Small intestine (tissue), 7 donors: ENCODE data around the gene DCC. TPM values are rescaled to one million over a fixed set of nuclear protein-coding genes. Genes with fewer than 3 reads are reported as not detected.
"Not testable (repeated sequence)": the region's sequence is repeated elsewhere in the genome, so short reads cannot be mapped to it uniquely, and the experiment has no call there.

Source experiments
- DNase-seq, 2 donors: peaks; one replicate each; pipeline versions ENCODE4 v3.0.0 to v3.0.0-alpha.2; 2013
- FAIRE-seq: peaks from 2 replicates; lab custom pipeline; 2012; peaks lifted over from hg19 to GRCh38; lab: Jason Lieb, UNC
- H3K27ac ChIP-seq, 3 donors: one replicate each; pipeline ENCODE4 v1.5.1; 2013; ENCODE audit warnings: low read length in 2 of 3, mild to moderate bottlenecking in 2 of 3, control low read depth in 1 of 3, inconsistent platforms in 1 of 3, low read depth in 1 of 3, moderate library complexity in 1 of 3
- H3K27me3 ChIP-seq, 3 donors: one replicate each; pipeline ENCODE4 v1.6.1; 2013; ENCODE audit warnings: low read length in 3 of 3, inconsistent platforms in 1 of 3; ENCODE audit not compliant: control insufficient read depth in 3 of 3, insufficient read depth in 3 of 3
- H3K36me3 ChIP-seq, 3 donors: one replicate each; pipeline ENCODE4 v1.6.1; 2013; ENCODE audit warnings: low read length in 3 of 3, inconsistent platforms in 1 of 3, low read depth in 1 of 3, mild to moderate bottlenecking in 1 of 3, moderate library complexity in 1 of 3; ENCODE audit not compliant: control insufficient read depth in 3 of 3, insufficient read depth in 2 of 3
- H3K4me1 ChIP-seq, 3 donors: one replicate each; pipeline ENCODE4 v1.6.1; 2013; ENCODE audit warnings: low read length in 2 of 3, inconsistent platforms in 1 of 3, low read depth in 1 of 3, mild to moderate bottlenecking in 1 of 3, moderate library complexity in 1 of 3; ENCODE audit not compliant: control insufficient read depth in 3 of 3, insufficient read depth in 2 of 3
- H3K4me3 ChIP-seq, 3 donors: one replicate each; pipeline ENCODE4 v1.5.1; 2013; ENCODE audit warnings: low read length in 3 of 3, control low read depth in 1 of 3, inconsistent platforms in 1 of 3, low read depth in 1 of 3, mild to moderate bottlenecking in 1 of 3, moderate library complexity in 1 of 3
- H3K9me3 ChIP-seq, 2 donors: one replicate each; pipeline ENCODE4 v1.6.1; 2013; ENCODE audit warnings: low read depth in 1 of 2, low read length in 1 of 2; ENCODE audit not compliant: control insufficient read depth in 2 of 2, insufficient read depth in 1 of 2
- WGBS, 3 donors: extraction: QIAGEN DNeasy Blood & Tissue Kit; methylation state at CpG; one replicate each; pipeline ENCODE4 v1.1.7; 2013; 5-methylcytosine and 5-hydroxymethylcytosine counted together
- polyA plus RNA-seq, 4 donors: library from polyadenylated mRNA; stranded (reverse) in 3 of 4; unstranded in 1 of 4; fragments of 200-250 nt in 3 of 4; fragments of 120-200 nt in 1 of 4; gene quantifications; one replicate each; pipeline versions ENCODE4 v1.2.1 to v1.2.3, GENCODE V29; 2013
- donor health status: healthy with polysubstance abuse.
- donor health status: control.
- donor health status: control.
- donor health status: Bipolar disorder and iron deficiency.
- donor health status: healthy.

The DCC gene
- polyA plus RNA-seq, 4 donors = 0.03 to 0.30 TPM; not detected in 2

DNA sequence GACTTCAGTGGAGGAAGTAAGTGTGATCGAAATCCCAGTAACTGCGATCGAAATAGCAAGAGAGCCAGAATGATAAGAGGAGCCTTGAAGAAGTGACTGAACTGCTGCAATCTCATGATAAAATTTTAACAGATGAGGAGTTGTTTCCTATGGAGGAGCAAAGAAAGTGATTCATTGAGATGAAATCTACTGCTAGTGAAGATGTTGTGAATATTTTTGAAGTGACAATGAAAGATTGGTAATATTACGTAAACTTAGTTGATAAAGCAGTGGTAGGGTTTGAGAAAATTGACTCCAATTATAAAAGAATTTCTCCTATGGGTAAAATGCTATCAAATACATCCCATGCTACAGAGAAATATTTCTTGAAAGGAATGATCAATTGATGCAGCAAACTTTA, 1103.8 kb downstream of the DCC start:
- H3K27ac ChIP-seq = no peak overlapping the region
- H3K4me3 ChIP-seq = no peak overlapping the region
- no peaks in the 10 kb centered on the region for H3K4me1 ChIP-seq
- 94% methylated on average over 4 of the region's 4 CpGs for WGBS, 3 donors
- no peaks in the 10 kb centered on the region for H3K9me3 ChIP-seq
- FAIRE-seq (no peak), DNase-seq (no peak)
- H3K27me3 ChIP-seq = no peaks in the 10 kb centered on the region
- no peaks in the 10 kb centered on the region for H3K36me3 ChIP-seq

DNA sequence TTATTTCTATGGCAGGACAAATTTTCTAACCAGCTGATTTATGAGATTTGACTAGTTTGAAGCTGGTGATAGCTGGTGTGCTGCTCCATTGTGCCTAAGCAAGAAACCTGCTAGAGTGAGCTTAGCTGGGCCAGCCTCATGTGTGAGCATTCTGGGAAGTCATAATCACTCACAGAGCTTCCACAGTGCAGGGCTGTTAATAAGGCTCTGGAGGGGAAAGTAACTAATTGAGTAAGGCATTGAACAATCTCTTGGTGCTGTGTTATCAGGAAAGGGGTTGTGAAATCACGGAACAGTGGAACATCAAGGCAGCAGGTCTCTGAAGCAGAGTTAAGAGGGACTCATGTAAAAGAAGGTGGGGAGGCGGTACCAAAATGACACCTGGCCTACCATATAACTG, 1111.9 kb downstream of the DCC start:
- no peak overlapping the region for H3K4me3 ChIP-seq
- H3K9me3 ChIP-seq = no peaks in the 10 kb centered on the region
- no peaks in the 10 kb centered on the region for H3K27me3 ChIP-seq
- no peaks in the 10 kb centered on the region for H3K4me1 ChIP-seq
- no peaks in the 10 kb centered on the region for H3K36me3 ChIP-seq
- 25 to 53% (median 34%) methylated on average over 2 of the region's 2 CpGs for WGBS, 3 donors
- no peak overlapping the region for H3K27ac ChIP-seq
- no peak for DNase-seq
- no peak for FAIRE-seq

DNA sequence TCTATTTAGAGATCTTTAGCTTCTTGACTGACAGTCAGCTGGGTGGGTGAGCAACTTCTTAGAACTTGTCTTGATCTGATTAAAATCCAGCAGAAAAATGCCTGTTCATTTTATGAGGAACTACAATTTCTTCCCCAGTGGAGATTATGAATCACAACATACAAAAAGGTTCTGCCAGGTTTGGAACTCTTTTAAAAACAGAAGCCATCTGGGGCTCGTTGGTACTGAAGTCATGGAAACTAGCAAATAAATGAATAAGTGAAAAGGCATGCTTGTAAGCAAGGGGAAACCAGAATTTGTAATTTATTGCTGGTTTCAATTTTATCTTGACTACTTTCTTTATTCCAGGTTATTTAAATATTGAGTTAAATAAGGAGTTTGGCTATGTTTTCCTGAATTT, 1117.1 kb downstream of the DCC start:
- H3K36me3 ChIP-seq = no peaks in the 10 kb centered on the region
- 3 to 12% (median 8%) methylated on average over 1 of the region's 1 CpG for WGBS, 3 donors

DNA sequence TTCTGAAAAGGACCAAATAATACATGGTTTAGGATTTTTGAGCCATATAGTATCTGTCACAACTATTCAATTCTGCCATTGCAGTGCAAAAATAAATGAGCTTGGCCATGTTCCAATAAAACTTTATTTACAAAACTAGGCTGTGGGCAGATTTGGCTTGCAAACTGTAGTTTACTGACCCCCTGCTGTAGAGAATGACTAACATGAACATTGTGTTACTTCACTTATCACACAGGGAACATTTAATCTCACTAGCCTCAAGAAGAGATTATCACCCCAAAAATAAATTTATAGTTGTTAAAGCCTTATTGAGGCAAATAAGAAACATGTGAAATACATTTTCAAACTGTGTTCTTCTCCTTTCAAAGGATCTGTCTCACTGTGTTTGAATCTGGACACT, 1118.3 kb downstream of the DCC start:
- Histone ChIP-seq H3K27me3 (no peaks in the 10 kb centered on the region), H3K9me3 (no peaks in the 10 kb centered on the region)
- DNase-seq = no peak

More for the DNA sequence above, 1117.1 kb downstream of the DCC start:
- H3K9me3 ChIP-seq = no peaks in the 10 kb centered on the region
- no peak overlapping the region for H3K4me3 ChIP-seq
- H3K27ac ChIP-seq = no peak overlapping the region
- DNase-seq (no peak), FAIRE-seq (no peak)
- no peaks in the 10 kb centered on the region for H3K27me3 ChIP-seq
- no peaks in the 10 kb centered on the region for H3K4me1 ChIP-seq

DNA sequence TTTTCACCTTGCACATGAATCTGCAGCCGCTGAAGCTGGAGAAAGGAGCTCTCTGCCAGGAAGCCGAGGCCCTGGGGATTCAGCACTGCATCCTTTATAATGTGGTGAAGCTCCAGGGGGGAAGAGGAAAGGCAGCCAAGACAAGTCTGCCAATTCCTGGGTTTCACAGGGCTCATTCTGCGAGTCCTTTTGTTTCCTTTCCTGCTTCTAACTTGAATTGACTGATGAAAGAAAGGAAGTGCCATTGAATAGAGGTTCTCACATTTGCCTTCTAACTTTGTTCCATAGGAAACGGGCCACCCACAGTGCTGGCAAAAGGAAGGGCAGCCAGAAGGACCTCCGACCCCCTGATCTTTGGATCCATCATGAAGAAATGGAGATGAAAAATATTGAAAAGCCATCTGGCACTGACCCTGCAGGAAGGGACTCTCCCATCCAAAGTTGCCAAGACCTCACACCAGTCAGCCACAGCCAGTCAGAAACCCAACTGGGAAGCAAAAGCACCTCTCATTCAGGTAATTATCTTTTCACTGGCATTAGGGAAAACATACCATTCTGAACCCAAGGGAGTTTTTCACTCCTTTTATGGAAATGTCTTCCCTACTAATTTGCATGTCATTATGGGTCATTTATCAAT, 1119.1 kb downstream of the DCC start:
- Histone ChIP-seq H3K27me3 (no peaks in the 10 kb centered on the region), H3K36me3 (no peaks in the 10 kb centered on the region), H3K4me3 (no peak overlapping the region), H3K27ac (no peak overlapping the region), H3K9me3 (no peaks in the 10 kb centered on the region), H3K4me1 (no peaks in the 10 kb centered on the region)
- no peak for DNase-seq
- WGBS, 3 donors = 30 to 43% (median 35%) methylated on average over 5 of the region's 5 CpGs
- FAIRE-seq = no peak

More for the DNA sequence above, 1118.3 kb downstream of the DCC start:
- Histone ChIP-seq H3K27ac (no peak overlapping the region), H3K4me3 (no peak overlapping the region), H3K36me3 (no peaks in the 10 kb centered on the region), H3K4me1 (no peaks in the 10 kb centered on the region)
- FAIRE-seq = no peak

DNA sequence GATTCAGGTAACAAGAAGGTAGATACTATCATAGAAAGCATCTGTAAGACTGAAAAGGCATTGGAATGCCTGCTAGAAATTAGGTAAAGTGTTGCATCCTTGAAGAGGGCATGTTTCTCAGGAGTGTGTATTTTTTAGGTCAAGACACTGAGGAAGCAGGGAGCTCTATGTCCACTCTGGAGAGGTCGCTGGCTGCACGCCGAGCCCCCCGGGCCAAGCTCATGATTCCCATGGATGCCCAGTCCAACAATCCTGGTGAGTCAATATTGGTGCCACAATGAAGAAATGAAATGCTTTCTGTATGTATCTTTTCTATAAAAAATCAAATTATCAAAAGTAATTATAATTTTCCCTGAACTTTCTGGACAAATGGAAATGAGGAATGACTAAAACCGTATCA, 1127.8 kb downstream of the DCC start:
- Histone ChIP-seq H3K9me3 (no peaks in the 10 kb centered on the region), H3K36me3 (no peaks in the 10 kb centered on the region), H3K4me1 (no peaks in the 10 kb centered on the region), H3K4me3 (no peak overlapping the region), H3K27ac (no peak overlapping the region), H3K27me3 (no peaks in the 10 kb centered on the region)
- WGBS, 3 donors = 93 to 95% (median 93%) methylated on average over 5 of the region's 5 CpGs
- no peak for DNase-seq
- no peak for FAIRE-seq

DNA sequence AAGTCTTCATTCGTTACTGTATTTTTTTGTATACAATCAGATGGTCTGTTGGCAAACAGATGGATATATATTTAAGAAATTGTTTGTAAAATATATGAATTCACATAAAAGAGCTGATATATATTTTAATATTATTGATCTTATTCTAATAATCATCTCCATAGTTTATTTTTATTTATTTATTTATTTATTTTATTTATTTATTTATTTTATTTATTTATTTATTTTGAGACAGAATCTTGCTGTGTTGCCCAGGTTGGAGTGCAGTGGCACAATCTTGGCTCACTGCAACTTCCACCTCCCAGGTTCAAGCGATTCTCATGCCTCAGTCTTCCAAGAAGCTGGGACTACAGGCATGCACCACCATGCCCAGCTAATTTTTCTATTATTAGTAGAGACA, 1128.2 kb downstream of the DCC start:
- not testable (repeated sequence) for H3K27me3 ChIP-seq, H3K9me3 ChIP-seq, H3K4me3 ChIP-seq, H3K4me1 ChIP-seq, H3K36me3 ChIP-seq, FAIRE-seq, DNase-seq, H3K27ac ChIP-seq
- 88 to 92% (median 89%) methylated on average over 2 of the region's 2 CpGs for WGBS, 3 donors

DNA sequence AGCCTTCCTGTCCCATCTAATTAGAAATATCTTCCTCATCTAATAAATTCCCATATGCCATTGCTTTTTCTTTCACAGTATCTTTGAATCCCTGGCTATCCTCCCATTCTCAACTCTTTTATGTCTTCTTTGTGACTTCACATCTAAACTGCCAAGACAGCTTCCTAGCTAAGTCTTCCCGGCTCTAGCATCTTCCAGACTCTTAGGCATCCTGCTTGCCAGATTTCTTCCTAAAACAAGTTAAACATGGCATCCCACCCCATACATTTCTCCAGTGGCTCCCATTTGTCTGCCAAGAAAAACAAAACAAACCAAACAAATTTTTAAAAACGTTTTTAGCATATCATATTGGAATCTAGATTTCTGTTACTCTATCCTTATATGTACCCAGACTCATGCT, 1132.5 kb downstream of the DCC start:
- Histone ChIP-seq H3K27ac (no peak overlapping the region), H3K4me3 (no peak overlapping the region), H3K4me1 (no peaks in the 10 kb centered on the region), H3K9me3 (peaks cover 0 to 4% of the 10 kb centered on the region in 2 donors), H3K36me3 (no peaks in the 10 kb centered on the region), H3K27me3 (no peaks in the 10 kb centered on the region)
- 39 to 47% (median 40%) methylated on average over 2 of the region's 2 CpGs for WGBS, 3 donors
- no peak for DNase-seq
- no peak for FAIRE-seq

DNA sequence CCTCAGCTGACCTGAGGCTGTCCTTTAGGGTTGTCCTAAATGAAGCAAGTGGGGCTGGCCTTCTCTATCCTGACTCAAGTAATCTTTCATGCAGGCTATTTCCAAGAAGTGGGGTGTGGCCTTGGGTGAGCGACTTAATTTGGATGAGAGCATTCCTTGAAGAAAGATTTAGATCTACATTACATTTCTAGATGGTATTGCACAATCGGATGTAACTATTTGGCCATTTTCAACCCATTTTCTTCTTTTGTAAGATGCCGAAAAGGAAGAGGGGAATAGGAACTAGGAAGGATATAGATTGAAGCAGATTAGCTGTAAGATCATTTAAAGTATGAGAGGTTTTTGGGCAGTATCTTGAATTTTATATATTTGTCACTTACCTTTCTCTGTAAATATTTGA, 1138.2 kb downstream of the DCC start:
- no peak for FAIRE-seq
- Histone ChIP-seq H3K4me1 (no peaks in the 10 kb centered on the region), H3K27ac (no peak overlapping the region), H3K4me3 (no peak overlapping the region), H3K27me3 (no peaks in the 10 kb centered on the region), H3K9me3 (peaks cover 0 to 4% of the 10 kb centered on the region in 2 donors), H3K36me3 (no peaks in the 10 kb centered on the region)
- no peak for DNase-seq
- WGBS, 3 donors = 72 to 78% (median 77%) methylated on average over 3 of the region's 3 CpGs
